Astrocyte of the cerebellum (primary cell): ENCODE data around the gene ARHGAP26.

ENCODE experiments used
- DNase-seq: peaks from one replicate; pipeline ENCODE4 v3.0.0-alpha.2; 2011; ENCODE audit warnings: low read depth
- H3K4me3 ChIP-seq: 2 replicates; pipeline ENCODE4 v1.5.1; 2011; ENCODE audit warnings: mild to moderate bottlenecking, low read depth, low read length, moderate library complexity
- in situ Hi-C: cut with HindIII; loops from 2 replicates; pipeline ENCODE4 v1.10.0; 2017; ENCODE audit warnings: low sequenced_read_pairs
- TF ChIP-seq, protein P1 (sequence below): IDR thresholded peaks from 2 replicates; pipeline ENCODE4 v1.5.1; 2012; ENCODE audit warnings: low read length, low read depth, moderate library complexity, mild to moderate bottlenecking; ENCODE audit errors: missing control alignments

Gene ARHGAP26

DNA sequence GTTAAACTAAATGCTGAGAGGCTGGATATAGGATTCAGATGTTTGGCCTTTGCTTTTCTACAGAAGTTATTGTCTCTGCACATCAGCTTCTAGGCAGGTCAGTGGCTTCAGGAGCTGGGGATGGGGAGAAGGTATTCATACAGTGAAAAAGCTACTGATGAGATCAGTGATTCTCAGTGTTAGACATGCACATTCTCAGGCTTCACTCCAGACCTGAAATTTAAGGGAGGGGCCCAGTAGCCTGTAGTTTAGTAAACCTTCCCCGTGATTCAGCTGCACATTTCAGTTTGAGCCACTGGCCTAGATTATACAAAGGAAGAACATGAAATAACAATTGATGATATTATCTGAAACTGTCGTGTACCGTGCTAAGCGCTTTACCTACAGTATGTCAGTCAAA is 127.2 kb downstream of the ARHGAP26 start:
- TF ChIP-seq, protein P1, sequence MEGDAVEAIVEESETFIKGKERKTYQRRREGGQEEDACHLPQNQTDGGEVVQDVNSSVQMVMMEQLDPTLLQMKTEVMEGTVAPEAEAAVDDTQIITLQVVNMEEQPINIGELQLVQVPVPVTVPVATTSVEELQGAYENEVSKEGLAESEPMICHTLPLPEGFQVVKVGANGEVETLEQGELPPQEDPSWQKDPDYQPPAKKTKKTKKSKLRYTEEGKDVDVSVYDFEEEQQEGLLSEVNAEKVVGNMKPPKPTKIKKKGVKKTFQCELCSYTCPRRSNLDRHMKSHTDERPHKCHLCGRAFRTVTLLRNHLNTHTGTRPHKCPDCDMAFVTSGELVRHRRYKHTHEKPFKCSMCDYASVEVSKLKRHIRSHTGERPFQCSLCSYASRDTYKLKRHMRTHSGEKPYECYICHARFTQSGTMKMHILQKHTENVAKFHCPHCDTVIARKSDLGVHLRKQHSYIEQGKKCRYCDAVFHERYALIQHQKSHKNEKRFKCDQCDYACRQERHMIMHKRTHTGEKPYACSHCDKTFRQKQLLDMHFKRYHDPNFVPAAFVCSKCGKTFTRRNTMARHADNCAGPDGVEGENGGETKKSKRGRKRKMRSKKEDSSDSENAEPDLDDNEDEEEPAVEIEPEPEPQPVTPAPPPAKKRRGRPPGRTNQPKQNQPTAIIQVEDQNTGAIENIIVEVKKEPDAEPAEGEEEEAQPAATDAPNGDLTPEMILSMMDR = no peak
- no peak for DNase-seq
- no peak overlapping the region for H3K4me3 ChIP-seq
- in situ Hi-C loops = loop anchor here (25.0 kb wide), 1 partner anchor 285 kb away; no protein-coding TSS in a partner anchor

GRCh38 chr5:142900927-142901326 is 130.8 kb downstream of the ARHGAP26 start:
- in situ Hi-C loops = loop anchor here (25.0 kb wide), 1 partner anchor 486 kb away; no protein-coding TSS in a partner anchor

DNA sequence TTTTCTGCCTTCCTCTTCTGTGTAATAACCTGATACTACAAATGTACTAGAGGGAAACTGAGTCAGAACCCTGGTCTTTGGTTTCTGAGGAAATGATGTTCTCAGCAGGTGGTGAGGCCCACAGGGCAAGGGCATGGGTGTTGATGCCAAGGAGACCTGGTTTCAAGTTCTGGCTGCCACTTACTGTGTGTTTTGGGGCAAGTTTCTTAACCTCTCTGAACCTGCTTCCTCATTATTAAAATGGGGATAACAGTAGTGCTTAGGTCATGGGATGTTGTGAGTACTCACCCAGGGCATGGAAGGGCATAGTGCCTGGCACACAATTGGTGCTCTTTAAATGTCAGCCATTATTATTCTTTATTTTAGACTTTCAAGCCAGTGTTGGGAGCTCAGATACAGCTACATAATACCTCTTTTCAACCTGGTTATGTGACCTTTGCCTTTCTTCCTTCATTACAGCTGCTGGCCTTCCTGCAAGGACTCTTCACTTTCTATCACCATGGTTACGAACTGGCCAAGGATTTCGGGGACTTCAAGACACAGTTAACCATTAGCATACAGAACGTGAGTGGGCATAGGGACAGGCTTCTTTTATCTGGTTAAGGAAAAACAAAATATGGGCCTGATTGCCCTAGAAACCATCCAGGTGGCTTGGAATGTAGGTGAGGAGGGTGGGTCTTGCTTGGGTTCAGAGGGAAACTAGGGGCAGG is 131.5 kb downstream of the ARHGAP26 start:
- H3K4me3 ChIP-seq = no peak overlapping the region
- in situ Hi-C loops = loop anchor here (25.0 kb wide), 1 partner anchor 486 kb away; no protein-coding TSS in a partner anchor
- TF ChIP-seq, protein P1 = no peak
- DNase-seq = no peak

More at GRCh38 chr5:142900927-142901326, 130.8 kb downstream of the ARHGAP26 start:
- no peak overlapping the region for H3K4me3 ChIP-seq
- peak; percentile 98 for DNase-seq
- TF ChIP-seq, protein P1 = no peak

- no peak for DNase-seq
- TF ChIP-seq, protein P1 = no peak
- in situ Hi-C loops = loop anchor here (25.0 kb wide), 1 partner anchor 485 kb away; no protein-coding TSS in a partner anchor
- no peak overlapping the region for H3K4me3 ChIP-seq
Observed at GRCh38 chr5:142902186-142902965, 132.2 kb downstream of the ARHGAP26 start.

DNA sequence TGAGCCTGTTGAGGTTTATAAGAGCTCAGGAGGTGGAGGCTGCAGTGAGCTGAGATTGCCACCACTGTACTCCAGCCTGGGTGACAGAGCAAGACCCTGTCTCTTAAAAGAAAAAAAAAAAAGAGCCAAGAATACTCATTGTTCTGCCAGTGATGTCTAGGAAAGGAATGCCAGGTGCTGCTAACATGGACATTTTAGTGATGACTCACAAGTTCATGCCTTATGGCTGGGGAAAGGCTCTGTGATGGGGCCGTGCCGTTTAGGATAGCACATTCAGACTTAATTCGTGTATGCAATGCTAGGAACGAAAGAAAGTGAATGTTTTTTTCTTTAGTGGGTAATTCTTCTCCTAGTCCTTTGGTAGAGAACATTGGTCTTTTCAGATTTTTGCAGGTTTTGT is 134.2 kb downstream of the ARHGAP26 start:
- TF ChIP-seq, protein P1 = no peak
- in situ Hi-C loops = loop anchor here (25.0 kb wide), 1 partner anchor 483 kb away; no protein-coding TSS in a partner anchor
- DNase-seq = no peak
- H3K4me3 ChIP-seq = no peak overlapping the region

DNA sequence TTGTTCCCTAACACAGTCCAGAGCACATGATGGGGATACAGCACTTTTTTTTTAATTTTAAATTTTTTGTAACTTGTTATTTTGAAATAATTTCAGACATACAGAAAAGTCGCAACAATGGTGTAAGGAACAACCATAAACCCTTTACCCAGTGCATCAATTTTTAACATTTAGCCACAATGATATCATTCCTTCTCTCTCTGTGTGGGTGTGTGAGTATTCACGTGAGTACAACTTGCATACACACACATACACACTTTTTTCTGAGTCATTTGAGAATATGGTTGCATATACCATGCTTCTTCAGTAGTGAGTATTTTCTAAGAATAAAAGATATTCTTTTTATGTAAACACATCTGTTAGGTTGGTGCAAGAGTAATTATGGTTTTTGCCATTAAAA is 135.2 kb downstream of the ARHGAP26 start:
- in situ Hi-C loops = loop anchor here (25.0 kb wide), 1 partner anchor 482 kb away; no protein-coding TSS in a partner anchor
- TF ChIP-seq, protein P1 = no peak
- H3K4me3 ChIP-seq = no peak overlapping the region
- DNase-seq = no peak
